Karpas-422 (cell line): ENCODE results near the gene RASL10A. TPM values are rescaled to one million over a fixed set of nuclear protein-coding genes. Genes with fewer than 3 reads are reported as not detected.

ENCODE experiments used
- DNase-seq: peaks from one replicate; pipeline ENCODE4 v3.0.0-alpha.2; 2015
- H2AFZ ChIP-seq: fragments of 200-600 bp; sonication (generic); 2 replicates; pipeline ENCODE4 v1.6.1; 2014; ENCODE audit warnings: antibody characterized with exemption, low read length, mixed read lengths
- H3K27ac ChIP-seq: fragments of 200-600 bp; sonication (generic); 2 replicates; pipeline ENCODE4 v1.5.1; 2014; ENCODE audit warnings: mild to moderate bottlenecking, low read length, moderate library complexity
- H3K27me3 ChIP-seq: fragments of 200-600 bp; sonication (generic); 2 replicates; pipeline ENCODE4 v1.6.1; 2014; ENCODE audit warnings: low read length, mixed read lengths
- H3K36me3 ChIP-seq: fragments of 200-600 bp; sonication (generic); 2 replicates; pipeline ENCODE4 v1.6.1; 2014; ENCODE audit warnings: low read length, mixed read lengths; ENCODE audit not compliant: insufficient read depth
- H3K4me1 ChIP-seq: fragments of 200-600 bp; sonication (generic); 2 replicates; pipeline ENCODE4 v1.6.1; 2014; ENCODE audit warnings: mild to moderate bottlenecking, low read length, mixed read lengths
- H3K4me2 ChIP-seq: fragments of 200-600 bp; sonication (generic); 2 replicates; pipeline ENCODE4 v1.6.1; 2014; ENCODE audit warnings: low read length, low read depth, mild to moderate bottlenecking; ENCODE audit not compliant: poor library complexity, severe bottlenecking
- H3K4me3 ChIP-seq: fragments of 200-600 bp; sonication (generic); 2 replicates; pipeline ENCODE4 v1.5.1; 2014; ENCODE audit warnings: mild to moderate bottlenecking, antibody characterized with exemption, low read length, mixed read lengths
- H3K79me2 ChIP-seq: fragments of 200-600 bp; sonication (generic); 2 replicates; pipeline ENCODE4 v1.6.1; 2014; ENCODE audit warnings: mild to moderate bottlenecking, low read length, mixed read lengths
- H3K9ac ChIP-seq: fragments of 200-600 bp; sonication (generic); 2 replicates; pipeline ENCODE4 v1.6.0; 2014; ENCODE audit warnings: low read length
- H3K9me2 ChIP-seq: fragments of 200-600 bp; sonication (generic), shearing (Covaris generic); replicated peaks from 2 replicates; pipeline ENCODE4 v1.6.0; 2014; ENCODE audit warnings: mild to moderate bottlenecking, low read length, moderate library complexity; ENCODE audit not compliant: insufficient read depth
- H3K9me3 ChIP-seq: fragments of 300-700, 200-600 bp; sonication (generic); 2 replicates; pipeline ENCODE4 v1.6.1; 2014; ENCODE audit warnings: low read length, mixed read lengths
- H4K20me1 ChIP-seq: fragments of 200-600 bp; sonication (generic); 2 replicates; pipeline ENCODE4 v1.6.1; 2014; ENCODE audit warnings: mild to moderate bottlenecking, antibody characterized with exemption, low read length, low read depth; ENCODE audit not compliant: insufficient read depth
- total RNA-seq: library from RNA; depleted of rRNA; stranded (reverse); fragments of >200 nt; shearing (Covaris generic); gene quantifications from 2 replicates; pipeline ENCODE4 v1.2.3, GENCODE V29; 2014; ENCODE audit warnings: low replicate concordance

Gene RASL10A
- total RNA-seq, 1 experiment from 2014 or later, result not detected

- 0 out of 2 replicates have a peak, but pooled peaks cover 3% of the 10 kb centered on the region for H3K36me3 ChIP-seq
- no peaks in the 10 kb centered on the region for H3K27me3 ChIP-seq
Observed at GRCh38 chr22:29330291-29330690, 14.8 kb upstream of the RASL10A start.

GRCh38 chr22:29329581-29329980, 14.1 kb upstream of the RASL10A start:
- H3K9ac ChIP-seq, result no peak overlapping the region
- H3K27me3 ChIP-seq, result no peaks in the 10 kb centered on the region
- no peak for DNase-seq
- H2AFZ ChIP-seq, result no peak overlapping the region
- no peaks in the 10 kb centered on the region for H4K20me1 ChIP-seq
- no peak overlapping the region for H3K4me2 ChIP-seq
- H3K36me3 ChIP-seq, result 0 out of 2 replicates have a peak, but pooled peaks cover 3% of the 10 kb centered on the region
- H3K27ac ChIP-seq, result no peak overlapping the region
- no peaks in the 10 kb centered on the region for H3K79me2 ChIP-seq
- no peaks in the 10 kb centered on the region for H3K9me2 ChIP-seq
- H3K9me3 ChIP-seq, result no peaks in the 10 kb centered on the region
- H3K4me3 ChIP-seq, result no peak overlapping the region
- no peaks in the 10 kb centered on the region for H3K4me1 ChIP-seq

More at GRCh38 chr22:29330291-29330690, 14.8 kb upstream of the RASL10A start:
- no peak for DNase-seq
- Histone ChIP-seq H3K9ac (no peak overlapping the region), H3K9me3 (no peaks in the 10 kb centered on the region), H3K79me2 (no peaks in the 10 kb centered on the region), H4K20me1 (no peaks in the 10 kb centered on the region), H2AFZ (no peak overlapping the region), H3K9me2 (no peaks in the 10 kb centered on the region), H3K4me1 (no peaks in the 10 kb centered on the region), H3K4me2 (no peak overlapping the region), H3K4me3 (no peak overlapping the region), H3K27ac (no peak overlapping the region)

- Histone ChIP-seq H3K9me3 (no peaks in the 10 kb centered on the region), H3K27me3 (no peaks in the 10 kb centered on the region), H3K9ac (no peak overlapping the region), H3K36me3 (0 out of 2 replicates have a peak, but pooled peaks cover 3% of the 10 kb centered on the region), H3K4me1 (no peaks in the 10 kb centered on the region), H3K27ac (no peak overlapping the region), H4K20me1 (no peaks in the 10 kb centered on the region), H3K4me3 (no peak overlapping the region), H3K79me2 (no peaks in the 10 kb centered on the region), H2AFZ (no peak overlapping the region), H3K9me2 (no peaks in the 10 kb centered on the region), H3K4me2 (no peak overlapping the region)
- DNase-seq, result no peak
Observed at GRCh38 chr22:29328566-29329500, 13.3 kb upstream of the RASL10A start.

GRCh38 chr22:29328055-29328454, 12.6 kb upstream of the RASL10A start:
- H3K27ac ChIP-seq, result no peak overlapping the region
- H3K79me2 ChIP-seq, result no peaks in the 10 kb centered on the region
- H3K4me2 ChIP-seq, result no peak overlapping the region
- no peak overlapping the region for H2AFZ ChIP-seq
- H3K27me3 ChIP-seq, result no peaks in the 10 kb centered on the region
- H3K9me2 ChIP-seq, result no peaks in the 10 kb centered on the region
- H3K9me3 ChIP-seq, result no peaks in the 10 kb centered on the region
- H3K4me3 ChIP-seq, result no peak overlapping the region
- H3K9ac ChIP-seq, result no peak overlapping the region
- no peak for DNase-seq
- H3K36me3 ChIP-seq, result 0 out of 2 replicates have a peak, but pooled peaks cover 3% of the 10 kb centered on the region
- H4K20me1 ChIP-seq, result no peaks in the 10 kb centered on the region
- no peaks in the 10 kb centered on the region for H3K4me1 ChIP-seq

GRCh38 chr22:29327089-29327764, 11.7 kb upstream of the RASL10A start:
- Histone ChIP-seq H3K9me3 (no peaks in the 10 kb centered on the region), H3K79me2 (no peaks in the 10 kb centered on the region), H3K9ac (no peak overlapping the region), H3K9me2 (no peaks in the 10 kb centered on the region), H3K36me3 (0 out of 2 replicates have a peak, but pooled peaks cover 3% of the 10 kb centered on the region), H4K20me1 (no peaks in the 10 kb centered on the region), H3K4me3 (no peak overlapping the region), H3K4me2 (no peak overlapping the region), H2AFZ (no peak overlapping the region), H3K27ac (no peak overlapping the region), H3K27me3 (no peaks in the 10 kb centered on the region), H3K4me1 (no peaks in the 10 kb centered on the region)
- no peak for DNase-seq

- H3K9me3 ChIP-seq, result no peaks in the 10 kb centered on the region
- no peaks in the 10 kb centered on the region for H3K4me1 ChIP-seq
- H3K79me2 ChIP-seq, result no peaks in the 10 kb centered on the region
- no peak overlapping the region for H2AFZ ChIP-seq
- no peaks in the 10 kb centered on the region for H3K9me2 ChIP-seq
- DNase-seq, result no peak
- no peaks in the 10 kb centered on the region for H4K20me1 ChIP-seq
- no peak overlapping the region for H3K9ac ChIP-seq
- H3K4me3 ChIP-seq, result no peak overlapping the region
- H3K27ac ChIP-seq, result no peak overlapping the region
- H3K36me3 ChIP-seq, result 0 out of 2 replicates have a peak, but pooled peaks cover 3% of the 10 kb centered on the region
- H3K4me2 ChIP-seq, result no peak overlapping the region
- no peaks in the 10 kb centered on the region for H3K27me3 ChIP-seq
Observed at GRCh38 chr22:29326481-29326880, 11.0 kb upstream of the RASL10A start.

GRCh38 chr22:29325785-29326315, 10.4 kb upstream of the RASL10A start:
- no peaks in the 10 kb centered on the region for H3K79me2 ChIP-seq
- no peaks in the 10 kb centered on the region for H3K9me3 ChIP-seq
- H3K27me3 ChIP-seq, result no peaks in the 10 kb centered on the region
- no peak overlapping the region for H3K4me3 ChIP-seq
- no peak overlapping the region for H3K27ac ChIP-seq
- H3K4me1 ChIP-seq, result no peaks in the 10 kb centered on the region
- DNase-seq, result no peak
- H3K4me2 ChIP-seq, result no peak overlapping the region
- H4K20me1 ChIP-seq, result no peaks in the 10 kb centered on the region
- H3K9me2 ChIP-seq, result no peaks in the 10 kb centered on the region
- H3K36me3 ChIP-seq, result no peaks in the 10 kb centered on the region
- no peak overlapping the region for H3K9ac ChIP-seq
- H2AFZ ChIP-seq, result no peak overlapping the region

- Histone ChIP-seq H3K9me2 (no peaks in the 10 kb centered on the region), H3K4me3 (no peak overlapping the region), H3K9me3 (no peaks in the 10 kb centered on the region), H4K20me1 (no peaks in the 10 kb centered on the region), H3K4me2 (no peak overlapping the region), H3K27me3 (no peaks in the 10 kb centered on the region), H3K27ac (no peak overlapping the region), H3K79me2 (no peaks in the 10 kb centered on the region), H2AFZ (no peak overlapping the region), H3K36me3 (no peaks in the 10 kb centered on the region), H3K4me1 (no peaks in the 10 kb centered on the region), H3K9ac (no peak overlapping the region)
- no peak for DNase-seq
Observed at GRCh38 chr22:29325356-29325755, 9.9 kb upstream of the RASL10A start.
